ENCODE measurements around the gene PDE1A.
"Not testable (repeated sequence)": the region's sequence is repeated elsewhere in the genome, so short reads cannot be mapped to it uniquely, and the experiment has no call there.

Gene PDE1A

GRCh38 chr2:182406221-182406620 lies 20.6 kb downstream of the PDE1A start:
- no peak for DNase-seq (ENCODE audit: low read depth)

DNA sequence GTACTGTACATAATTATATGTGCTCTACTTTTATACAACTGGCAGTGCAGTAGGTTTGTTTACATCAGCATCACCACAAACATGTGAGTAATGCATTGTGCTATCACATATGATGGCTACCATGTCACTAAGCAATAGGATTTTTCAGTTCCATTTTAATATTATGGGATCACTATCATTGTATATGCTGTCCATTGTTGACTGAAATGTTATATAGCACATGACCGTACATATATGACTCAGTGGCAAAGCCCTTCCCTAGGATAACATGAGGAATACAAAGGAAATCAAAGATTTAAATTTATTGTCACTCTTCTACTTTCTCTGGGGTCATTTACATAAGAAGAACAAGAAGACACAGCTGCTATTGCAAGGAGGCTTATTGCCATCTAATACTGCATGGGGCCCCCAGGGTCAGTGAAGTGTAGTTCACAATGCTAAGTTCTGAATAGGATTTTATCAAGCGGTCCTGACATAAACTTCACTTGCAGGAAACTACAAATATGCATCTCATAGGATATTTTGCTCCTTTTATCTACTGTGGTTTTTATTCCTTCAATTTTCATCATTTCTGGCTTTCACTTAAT lies 21.8 kb downstream of the PDE1A start:
- no peak for DNase-seq (ENCODE audit: low read depth)

DNA sequence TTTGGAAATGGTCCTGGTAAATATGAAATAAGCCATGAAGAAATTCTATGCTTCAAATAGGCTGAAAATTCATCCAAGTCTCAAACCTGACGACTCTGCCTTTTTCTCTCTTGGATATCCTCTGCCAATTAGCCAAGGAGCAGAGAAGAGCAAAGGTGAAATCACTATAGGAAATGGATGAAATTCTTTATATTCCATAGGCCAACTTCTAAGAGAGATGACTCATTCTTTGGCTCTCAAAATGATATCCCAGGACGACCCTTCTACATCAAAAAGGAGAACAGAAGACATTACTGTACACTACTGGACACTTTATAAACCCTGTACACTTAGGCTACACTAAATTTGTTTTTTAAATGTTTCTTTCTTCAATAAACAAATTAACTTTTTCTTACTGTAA lies 22.7 kb downstream of the PDE1A start:
- DNase-seq (ENCODE audit: low read depth), result no peak

- no peak for DNase-seq (ENCODE audit: low read depth)
These were observed 33.5 kb downstream of the PDE1A start for GRCh38 chr2:182393270-182393760.

DNA sequence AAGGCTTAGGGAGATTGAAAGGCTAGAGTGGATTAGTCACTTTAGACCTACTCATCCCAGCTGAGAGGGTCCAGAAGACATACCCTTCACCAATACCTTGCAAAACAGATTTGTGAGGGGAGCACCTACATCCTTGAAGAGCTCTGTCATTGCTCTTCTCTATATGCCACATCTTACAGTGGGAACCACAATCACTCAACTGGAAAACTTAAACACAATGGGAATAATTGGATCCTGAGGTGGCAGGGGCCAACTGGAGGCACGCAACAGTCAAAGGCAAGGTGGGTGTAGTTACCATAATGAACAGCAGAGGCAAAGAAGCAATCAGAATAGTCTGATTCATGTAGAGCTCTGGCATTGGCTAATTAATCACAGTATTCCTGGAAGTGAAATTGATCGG lies 35.4 kb downstream of the PDE1A start:
- no peak for DNase-seq (ENCODE audit: low read depth)

DNA sequence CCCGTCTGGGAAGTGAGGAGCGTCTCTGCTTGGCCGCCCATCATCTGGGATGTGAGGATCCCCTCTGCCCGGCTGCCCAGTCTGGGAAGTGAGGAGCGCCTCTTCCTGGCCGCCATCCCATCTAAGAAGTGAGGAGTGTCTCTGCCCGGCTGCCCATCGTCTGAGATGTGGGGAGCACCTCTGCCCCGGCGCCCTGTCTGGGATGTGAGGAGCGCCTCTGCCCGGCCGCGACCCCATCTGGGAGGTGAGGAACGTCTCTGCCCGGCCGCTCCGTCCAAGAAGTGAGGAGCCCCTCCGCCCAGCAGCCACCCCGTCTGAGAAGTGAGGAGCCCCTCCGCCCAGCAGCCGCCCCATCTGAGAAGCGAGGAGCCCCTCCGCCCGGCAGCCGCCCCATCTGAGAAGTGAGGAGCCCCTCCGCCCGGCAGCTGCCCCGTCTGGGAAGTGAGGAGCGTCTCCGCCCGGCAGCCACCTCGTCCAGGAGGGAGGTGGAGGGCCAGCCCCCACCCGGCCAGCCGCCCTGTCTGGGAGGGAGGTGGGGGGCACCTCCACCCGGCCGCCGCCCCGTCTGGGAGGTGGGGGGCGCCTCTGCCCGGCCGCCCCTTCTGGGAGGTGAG lies 40.5 kb downstream of the PDE1A start:
- not testable (repeated sequence) for DNase-seq (ENCODE audit: low read depth)

- DNase-seq (ENCODE audit: low read depth), result no peak
These were observed 42.0 kb downstream of the PDE1A start for GRCh38 chr2:182384860-182385259.

GRCh38 chr2:182381225-182381624 lies 45.6 kb downstream of the PDE1A start:
- no peak for DNase-seq (ENCODE audit: low read depth)

- no peak for DNase-seq (ENCODE audit: low read depth)
These were observed 47.6 kb downstream of the PDE1A start for GRCh38 chr2:182379241-182379640.

DNA sequence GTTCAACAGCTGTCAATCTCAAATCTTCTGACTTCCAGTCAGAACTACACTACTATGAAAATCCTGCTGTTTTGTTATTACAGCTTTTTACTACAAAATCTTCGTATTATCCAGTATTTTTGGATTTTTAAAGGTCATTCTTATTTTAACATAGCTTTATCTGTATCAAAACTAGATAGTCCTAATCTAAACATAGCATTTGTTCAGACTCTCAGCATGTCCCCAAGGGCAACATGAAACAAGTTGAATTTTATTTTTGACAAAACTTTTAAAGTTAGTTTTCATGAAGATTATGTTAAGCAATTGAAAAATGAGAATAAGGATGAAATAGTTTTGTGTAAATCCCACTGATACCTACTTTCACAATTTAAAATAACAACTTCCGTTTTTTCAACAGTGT lies 48.1 kb downstream of the PDE1A start:
- DNase-seq (ENCODE audit: low read depth), result no peak

- DNase-seq (ENCODE audit: low read depth), result no peak
These were observed 49.4 kb downstream of the PDE1A start for GRCh38 chr2:182377467-182377866.

GRCh38 chr2:182375862-182376261 lies 51.0 kb downstream of the PDE1A start:
- no peak for DNase-seq (ENCODE audit: low read depth)

DNA sequence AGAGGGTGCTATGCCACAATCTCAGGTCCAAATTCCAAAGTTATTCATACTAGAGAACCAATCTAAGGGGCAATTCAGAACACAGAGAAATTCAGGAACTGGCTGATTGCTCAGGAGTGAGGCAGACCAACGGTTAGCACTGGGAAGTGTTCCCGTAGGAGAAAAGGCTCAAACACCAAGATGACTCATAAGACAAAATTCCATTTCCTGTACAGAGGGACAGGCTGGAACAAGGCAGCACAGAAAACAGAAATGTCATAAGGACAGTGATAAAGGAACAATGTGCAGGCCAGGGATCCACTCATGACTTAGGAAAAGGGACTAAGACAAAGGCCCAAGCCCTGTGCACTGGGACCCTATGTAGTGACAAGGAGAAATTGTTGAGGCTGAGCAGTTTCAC lies 54.2 kb downstream of the PDE1A start:
- no peak for DNase-seq (ENCODE audit: low read depth)

DNA sequence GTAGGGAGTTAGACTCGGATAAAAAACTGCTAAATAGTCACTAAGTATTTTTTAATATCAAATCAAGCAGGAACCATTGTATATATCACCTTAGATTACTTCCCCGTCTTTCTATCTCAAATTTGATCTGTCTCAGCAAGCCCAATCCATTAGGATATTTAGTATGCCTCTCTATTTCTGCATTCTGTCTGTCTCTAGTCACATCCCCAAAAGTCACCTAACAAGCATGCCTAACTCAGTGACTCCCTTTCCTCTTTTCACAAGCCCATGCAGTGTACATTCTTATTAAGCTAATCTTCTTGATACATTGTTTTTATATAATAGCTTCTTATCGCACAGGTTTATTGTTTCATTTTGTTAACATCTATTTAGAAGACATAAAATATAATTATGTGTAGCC lies 57.8 kb downstream of the PDE1A start:
- no peak for DNase-seq (ENCODE audit: low read depth)

GRCh38 chr2:182368446-182368845 lies 58.4 kb downstream of the PDE1A start:
- DNase-seq (ENCODE audit: low read depth), result no peak

- no peak for DNase-seq (ENCODE audit: low read depth)
These were observed 59.4 kb downstream of the PDE1A start for GRCh38 chr2:182367401-182367800.

GRCh38 chr2:182366628-182367027 lies 60.2 kb downstream of the PDE1A start:
- DNase-seq (ENCODE audit: low read depth), result no peak

DNA sequence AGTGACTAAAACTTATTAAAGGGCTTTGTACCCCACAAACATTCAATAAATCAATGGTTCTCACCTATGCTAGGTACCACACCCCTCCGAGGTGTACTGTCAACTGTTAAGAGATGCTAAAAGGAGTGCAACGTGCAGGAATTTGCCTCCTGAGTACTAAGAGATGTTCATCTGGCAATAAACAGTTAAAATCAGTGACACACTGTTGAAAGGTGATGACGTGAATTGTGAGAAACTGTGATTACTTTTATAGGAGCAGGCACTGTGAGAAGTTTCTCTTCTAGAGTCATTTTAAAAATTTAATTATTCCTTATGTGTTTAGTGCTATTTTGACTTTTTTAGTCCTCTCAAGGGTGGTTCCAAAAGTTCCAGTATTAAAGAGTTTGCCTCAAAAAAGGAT lies 61.0 kb downstream of the PDE1A start:
- no peak for DNase-seq (ENCODE audit: low read depth)

- no peak for DNase-seq (ENCODE audit: low read depth)
These were observed 65.4 kb downstream of the PDE1A start for GRCh38 chr2:182361477-182361876.

GRCh38 chr2:182360663-182361260 lies 66.1 kb downstream of the PDE1A start:
- no peak for DNase-seq (ENCODE audit: low read depth)

GRCh38 chr2:182359990-182360662 lies 66.7 kb downstream of the PDE1A start:
- no peak for DNase-seq (ENCODE audit: low read depth)

DNA sequence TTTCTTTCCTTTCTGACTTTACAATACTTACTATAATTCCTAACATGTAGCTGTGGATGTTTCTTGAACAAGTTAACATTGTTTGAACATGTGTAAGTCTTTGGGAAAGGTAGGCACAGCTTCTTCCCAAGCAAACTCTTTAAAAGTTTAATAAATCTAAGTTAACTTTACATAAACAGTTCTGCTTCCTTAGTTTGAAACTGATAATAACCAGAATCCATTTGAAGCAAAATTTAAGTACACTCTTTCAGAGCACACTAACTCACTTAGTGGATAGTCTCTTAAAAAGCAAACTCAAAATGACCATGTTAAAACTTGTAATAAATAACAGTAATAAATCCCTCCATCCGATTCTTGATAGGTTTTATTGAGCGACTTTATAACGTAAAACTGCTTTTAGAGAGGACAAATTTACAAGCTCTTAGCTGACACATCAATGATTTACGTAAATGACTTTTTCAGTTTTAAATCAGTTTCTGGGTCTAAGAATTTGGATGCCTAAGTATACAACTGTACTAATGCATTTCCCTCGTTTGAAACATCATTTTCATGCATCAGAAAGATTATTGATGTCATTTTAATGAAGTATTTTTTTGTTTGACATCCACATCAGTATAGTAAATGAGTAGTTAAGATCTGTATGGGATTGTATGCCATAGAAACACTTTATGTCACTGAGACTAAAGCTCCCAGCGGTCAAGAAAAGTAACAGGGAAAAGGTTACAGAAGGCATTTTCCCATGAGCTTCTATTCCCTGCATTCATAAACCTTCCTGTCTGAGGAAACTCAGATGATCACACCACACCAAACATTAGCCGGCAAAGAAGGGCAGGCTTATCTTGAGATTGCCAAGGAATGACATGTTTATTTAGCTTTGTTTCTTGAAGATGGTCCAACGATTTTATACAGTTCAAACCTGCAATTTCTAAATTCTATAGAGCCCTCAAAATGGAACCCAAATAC lies 67.5 kb downstream of the PDE1A start:
- no peak for DNase-seq (ENCODE audit: low read depth)
